K562 (cell line): Measurements from ENCODE around the gene LRRC37B. TPM values are rescaled to one million over a fixed set of nuclear protein-coding genes. Genes with fewer than 3 reads are reported as not detected.
A peak's percentile ranks its signal among the peaks of the same experiment; 100 is the strongest.

Source experiments
- ATAC-seq: fragments of 200-7000 bp; cut with Tn5 transposase; 3 replicates; pipeline ENCODE4 v1.9.1; 2020; ENCODE audit warnings: moderate library complexity
- BruUV-seq: library from RNA; stranded (reverse); fragments of 400-500 nt; replicated peaks from 2 replicates; lab custom pipeline; 2021; lab: Mats Ljungman, UMichigan
- CTCF ChIA-PET: fragments of 300-600 bp; formaldehyde crosslinking; extraction: SDS; loops from one replicate; lab custom pipeline; 2021; ENCODE audit warnings: low intra/inter-chr PET ratio; lab: Yijun Ruan, JAX
- POLR2A ChIA-PET: fragments of 300-600, 350-650 bp; sonication (Branson Sonifier 250); formaldehyde crosslinking; extraction: SDS; loops from one replicate; lab custom pipeline; 2021; ENCODE audit warnings: antibody characterized with exemption, inconsistent platforms; lab: Yijun Ruan, JAX
- DNase-seq, 4 experiments: peaks; one replicate each; pipeline versions ENCODE4 v3.0.0 to v3.0.0-alpha.2; 2011 to 2018; ENCODE audit warnings: low spot score in 3 of 4, mixed read lengths in 3 of 4; ENCODE audit errors: extremely low read depth in 1 of 4
- FAIRE-seq: peaks from 2 replicates; lab custom pipeline; 2011; peaks lifted over from hg19 to GRCh38; lab: Jason Lieb, UNC
- H2AFZ ChIP-seq: 2 replicates; pipeline ENCODE4 v1.6.0; 2011; ENCODE audit warnings: low read depth, low read length, control low read depth, inconsistent platforms
- H3K27ac ChIP-seq: fragments of 200-600 bp; 3 replicates; pipeline ENCODE4 v1.8.0; 2011; ENCODE audit warnings: low read depth, mild to moderate bottlenecking, control low read depth, inconsistent platforms, low read length, moderate library complexity, mixed read lengths; ENCODE audit errors: extremely low read depth
- H3K27me3 ChIP-seq, 2 experiments: fragments of 300-600 bp in 1 of 2; 2 replicates in 1 of 2; 3 replicates in 1 of 2; pipeline versions ENCODE4 v1.6.0 to v1.8.0; 2011; ENCODE audit warnings: inconsistent platforms in 2 of 2, low read length in 2 of 2, mild to moderate bottlenecking in 1 of 2, mixed read lengths in 1 of 2, moderate library complexity in 1 of 2; ENCODE audit not compliant: control insufficient read depth in 2 of 2, insufficient read depth in 2 of 2
- H3K36me3 ChIP-seq: fragments of 300-600 bp; 3 replicates; pipeline ENCODE4 v1.8.0; 2011; ENCODE audit warnings: mild to moderate bottlenecking, low read length, inconsistent platforms; ENCODE audit not compliant: control insufficient read depth, insufficient read depth
- H3K4me1 ChIP-seq, 2 experiments: fragments of 200-600 bp in 1 of 2; replicated peaks in 1 of 2; 2 replicates in 1 of 2; 3 replicates in 1 of 2; pipeline versions ENCODE4 v1.5.1 to v1.8.0; 2011; ENCODE audit warnings: inconsistent platforms in 2 of 2, low read length in 2 of 2, mild to moderate bottlenecking in 1 of 2, mixed read lengths in 1 of 2, moderate library complexity in 1 of 2; ENCODE audit not compliant: control insufficient read depth in 2 of 2, insufficient read depth in 2 of 2
- H3K4me2 ChIP-seq: 2 replicates; pipeline ENCODE4 v1.6.1; 2011; ENCODE audit warnings: low read length, control low read depth, inconsistent platforms, mixed read lengths; ENCODE audit not compliant: insufficient read depth
- H3K4me3 ChIP-seq: fragments of 200-600 bp; sonication (generic), shearing (Covaris generic); 2 replicates; pipeline ENCODE4 v1.5.1; 2016; ENCODE audit warnings: control low read depth, inconsistent platforms
- H3K79me2 ChIP-seq: fragments of 200-600 bp; 3 replicates; pipeline ENCODE4 v1.8.0; 2011; ENCODE audit warnings: low read length, inconsistent platforms; ENCODE audit not compliant: control insufficient read depth, insufficient read depth
- H3K9ac ChIP-seq, 2 experiments: 2 replicates each; pipeline versions ENCODE4 v1.6.0 to v1.6.1; 2011; ENCODE audit warnings: low read depth in 2 of 2, low read length in 2 of 2, control low read depth in 1 of 2, inconsistent platforms in 1 of 2, mild to moderate bottlenecking in 1 of 2, mixed read lengths in 1 of 2; ENCODE audit not compliant: insufficient read depth in 1 of 2
- H3K9me1 ChIP-seq: one replicate; pipeline ENCODE4 v1.6.0; 2011; ENCODE audit warnings: inconsistent platforms, mild to moderate bottlenecking, low read length, moderate library complexity; ENCODE audit not compliant: control insufficient read depth, insufficient read depth
- H3K9me3 ChIP-seq: replicated peaks from 2 replicates; pipeline ENCODE4 v1.5.1; 2011; ENCODE audit warnings: low read depth, low read length, inconsistent platforms; ENCODE audit not compliant: control insufficient read depth, insufficient read depth
- H4K20me1 ChIP-seq: replicated peaks from 2 replicates; pipeline ENCODE4 v1.6.1; 2011; ENCODE audit warnings: low read length, inconsistent platforms, mixed read lengths; ENCODE audit not compliant: control insufficient read depth, insufficient read depth
- ESRRA ChIP-seq: fragments of 450-650 bp; IDR thresholded peaks from 2 replicates; pipeline ENCODE4 v1.6.1; 2014; ENCODE audit warnings: low read depth, mild to moderate bottlenecking, moderate library complexity, borderline replicate concordance
- HDAC1 ChIP-seq, 2 experiments: fragments of 450-650 bp; IDR thresholded peaks; 2 replicates each; pipeline ENCODE4 v1.6.1; 2016 to 2017; ENCODE audit warnings: inconsistent platforms in 1 of 2, mild to moderate bottlenecking in 1 of 2, moderate library complexity in 1 of 2
- HIVEP1 ChIP-seq: fragments of 250-450 bp; sonication (Bioruptor Pico); IDR thresholded peaks from 2 replicates; pipeline ENCODE4 v1.4.0; 2020; ENCODE audit warnings: mild to moderate bottlenecking
- NFRKB ChIP-seq: fragments of 450-650 bp; IDR thresholded peaks from 2 replicates; pipeline ENCODE4 v1.6.1; 2016; ENCODE audit warnings: low read depth
- SIN3B ChIP-seq: fragments of 450-650 bp; IDR thresholded peaks from 2 replicates; pipeline ENCODE4 v1.6.1; 2017; ENCODE audit warnings: low read depth, mild to moderate bottlenecking, moderate library complexity
- SMARCA5 ChIP-seq: fragments of 450-650 bp; IDR thresholded peaks from 2 replicates; pipeline ENCODE4 v1.6.1; 2016
- SNAPC5 ChIP-seq: fragments of 250-450 bp; sonication (Bioruptor Pico); IDR thresholded peaks from 2 replicates; pipeline ENCODE4 v1.8.0; 2021; ENCODE audit warnings: moderate library complexity, mild to moderate bottlenecking, inconsistent platforms
- TAF7 ChIP-seq: fragments of 450-650 bp; IDR thresholded peaks from 2 replicates; pipeline ENCODE4 v1.6.1; 2016; ENCODE audit warnings: missing genetic modification characterization, missing compliant biosample characterization
- TFAP4 ChIP-seq: sonication (generic); formaldehyde crosslinking; IDR thresholded peaks from 2 replicates; pipeline ENCODE4 v1.8.0; 2022; ENCODE audit warnings: missing genetic modification reagents, mild to moderate bottlenecking, moderate library complexity, borderline replicate concordance
- ZNF12 ChIP-seq: sonication (generic); formaldehyde crosslinking; IDR thresholded peaks from 2 replicates; pipeline ENCODE4 v1.4.0; 2020; ENCODE audit warnings: mild to moderate bottlenecking, missing genetic modification reagents
- WGBS: fragments of 100-300 bp; shearing (Covaris generic); methylation state at CpG from one replicate; pipeline ENCODE4 v1.1.6; 2016; ENCODE audit warnings: low coverage, mixed read lengths; ENCODE audit not compliant: insufficient coverage; ENCODE audit errors: missing lambda C conversion rate; 5-methylcytosine and 5-hydroxymethylcytosine counted together
- in situ Hi-C: fragments of 300-500 bp; cut with MboI; formaldehyde crosslinking; loops from 4 replicates; pipeline ENCODE4 v1.15.0; 2018; ENCODE audit warnings: inconsistent platforms, mixed read lengths
- intact Hi-C: fragments of 100-400 bp; cut with micrococcal nuclease; formaldehyde crosslinking; loops from 2 replicates; pipeline ENCODE4 v1.14.2; 2022
- polyA plus RNA-seq, 8 experiments: library from polyadenylated mRNA; depleted of rRNA in 4 of 8; stranded (reverse) in 5 of 8; unstranded in 3 of 8; fragments of >200 nt; fragmentation: Nextera tagmentation in 2 of 8; fragmentation: Illumina TruSeq in 1 of 8; extraction: Ambion mirVana in 2 of 8; extraction: Trizol in 1 of 8; gene quantifications; 2 replicates each; pipeline versions ENCODE4 v1.2.1 to v1.2.3, GENCODE V29; 2011 to 2014; ENCODE audit warnings: inconsistent platforms in 1 of 8, missing spikeins in 1 of 8
- total RNA-seq, 7 experiments: library from RNA; depleted of rRNA in 6 of 7; stranded (reverse); fragments of >200 nt in 6 of 7; fragmentation: Illumina TruSeq in 2 of 7; extraction: Trizol in 2 of 7; gene quantifications; 2 replicates each; pipeline versions ENCODE4 v1.2.1 to v1.2.3, GENCODE V29; 2011 to 2021; ENCODE audit warnings: low replicate concordance in 1 of 7

LRRC37B gene
- total and polyA plus RNA-seq, 9 of the 15 experiments (the other 6 are each of a cell fraction or from before 2014, with no cell fraction given): 2.7 to 19.8 (median 12.4) TPM

GRCh38 chr17:32020943-32021614, 13.9 kb downstream of the LRRC37B start:
- Histone ChIP-seq H3K27me3 (no peaks in the 10 kb centered on the region), H3K9me3 (no peaks in the 10 kb centered on the region), H3K36me3 (peaks cover 22% of the 10 kb centered on the region; the same call in 2 of the 3 replicates), H4K20me1 (no peaks in the 10 kb centered on the region), H2AFZ (no peak overlapping the region), H3K4me1 (no peaks in the 10 kb centered on the region; a peak in 1 of 5 replicates), H3K9me1 (no peaks in the 10 kb centered on the region), H3K4me2 (no peak overlapping the region), H3K79me2 (no peaks in the 10 kb centered on the region), H3K4me3 (no peak overlapping the region), H3K9ac (0 out of 4 replicates have a peak overlapping the region, but pooled peaks of 1 of the 2 experiments have one; percentile 4), H3K27ac (no peak overlapping the region)
- no TSS peak for BruUV-seq
- no peak for TF ChIP-seq TFAP4 (CRISPR knock-in tag)
- no peak for TF ChIP-seq ESRRA
- TF ChIP-seq ZNF12 (CRISPR knock-in tag): no peak
- TF ChIP-seq SIN3B: no peak
- TF ChIP-seq HDAC1 (IDR thresholded peaks at IDR 0.05): no peak
- TF ChIP-seq SNAPC5 (CRISPR knock-in tag): no peak
- TF ChIP-seq TAF7: no peak
- TF ChIP-seq HIVEP1: no peak
- TF ChIP-seq NFRKB: no peak
- TF ChIP-seq SMARCA5: no peak
- WGBS: 84% methylated on average over 13 of the region's 16 CpGs
- intact Hi-C loops: no loop called here
- no peak for DNase-seq
- no peak for FAIRE-seq
- POLR2A ChIA-PET: interaction anchor here (0.6 to 1.1 kb wide), 2 partner anchors 15 to 270 kb away, joined by 3 read pairs; no protein-coding TSS in a partner anchor
- no peak for ATAC-seq
- CTCF ChIA-PET: no interaction called here
- in situ Hi-C loops: loop anchor here (10.0 kb wide), 1 partner anchor 976 kb away; no protein-coding TSS in a partner anchor
